GM12878 (cell line): ENCODE results near the gene PRDM8. TPM values are rescaled to one million over a fixed set of nuclear protein-coding genes. Genes with fewer than 3 reads are reported as not detected.

Experiments used
- ATAC-seq: fragments of 200-7000 bp; cut with Tn5 transposase; 3 replicates; pipeline ENCODE4 v1.9.1; 2020; ENCODE audit warnings: mild to moderate bottlenecking, moderate library complexity
- BruUV-seq: library from RNA; stranded (reverse); fragments of 400-500 nt; replicated peaks from 2 replicates; lab custom pipeline; 2021; lab: Mats Ljungman, UMichigan
- CTCF ChIA-PET: fragments of 300-600 bp; sonication (Branson Sonifier 250); formaldehyde crosslinking; extraction: SDS; loops from one replicate; lab custom pipeline; 2021; ENCODE audit warnings: inconsistent platforms; lab: Yijun Ruan, JAX
- POLR2A ChIA-PET: fragments of 350-600 bp; formaldehyde crosslinking; extraction: SDS; loops from one replicate; lab custom pipeline; 2021; ENCODE audit warnings: inconsistent platforms; lab: Charles Lee
- RAD21 ChIA-PET: fragments of 300-600 bp; sonication (Branson Sonifier 250); formaldehyde crosslinking; loops from one replicate; lab custom pipeline; 2023; ENCODE audit warnings: antibody characterized with exemption; ENCODE audit not compliant: unreplicated experiment; lab: Charles Lee
- SMC1A ChIA-PET: fragments of 300-600 bp; sonication (Branson Sonifier 250); formaldehyde crosslinking; loops from one replicate; lab custom pipeline; 2023; ENCODE audit not compliant: unreplicated experiment, uncharacterized antibody; lab: Charles Lee
- DNase-seq: peaks from one replicate; pipeline ENCODE4 v3.0.0-alpha.2; 2011; ENCODE audit warnings: low read depth, low spot score
- FAIRE-seq: peaks from 3 replicates; lab custom pipeline; 2011; peaks lifted over from hg19 to GRCh38; lab: Jason Lieb, UNC
- H2AFZ ChIP-seq: 2 replicates; pipeline ENCODE4 v1.6.0; 2011; ENCODE audit warnings: low read depth, low read length, control low read depth; ENCODE audit not compliant: control insufficient read depth
- H3K27ac ChIP-seq: 2 replicates; pipeline ENCODE4 v1.5.1; 2011; ENCODE audit warnings: control low read depth; ENCODE audit not compliant: control insufficient read depth, insufficient read depth
- H3K27me3 ChIP-seq, 2 experiments: replicated peaks in 1 of 2; 2 replicates each; pipeline versions ENCODE4 v1.6.0 to v1.6.1; 2011; ENCODE audit warnings: low read length in 1 of 2; ENCODE audit not compliant: control insufficient read depth in 2 of 2, insufficient read depth in 2 of 2
- H3K36me3 ChIP-seq, 2 experiments: 2 replicates each; pipeline ENCODE4 v1.5.1; 2011; ENCODE audit warnings: low read length in 1 of 2; ENCODE audit not compliant: control insufficient read depth in 2 of 2, insufficient read depth in 2 of 2
- H3K4me1 ChIP-seq: 2 replicates; pipeline ENCODE4 v1.6.1; 2011; ENCODE audit warnings: mild to moderate bottlenecking, low read length, moderate library complexity, mixed read lengths; ENCODE audit not compliant: control insufficient read depth, insufficient read depth
- H3K4me2 ChIP-seq: 2 replicates; pipeline ENCODE4 v1.6.0; 2011; ENCODE audit warnings: control low read depth; ENCODE audit not compliant: control insufficient read depth, insufficient read depth
- H3K4me3 ChIP-seq: fragments of 200-600 bp; sonication (generic); 2 replicates; pipeline ENCODE4 v1.5.1; 2016
- H3K79me2 ChIP-seq: 2 replicates; pipeline ENCODE4 v1.6.0; 2011; ENCODE audit warnings: low read length; ENCODE audit not compliant: control insufficient read depth, insufficient read depth
- H3K9ac ChIP-seq: 2 replicates; pipeline ENCODE4 v1.8.0; 2011; ENCODE audit warnings: low read length, control low read depth, mixed read lengths; ENCODE audit not compliant: control insufficient read depth, insufficient read depth
- H3K9me3 ChIP-seq: replicated peaks from 3 replicates; pipeline ENCODE4 v1.5.1; 2011; ENCODE audit warnings: mild to moderate bottlenecking, low read length; ENCODE audit not compliant: control insufficient read depth, insufficient read depth
- H4K20me1 ChIP-seq: 2 replicates; pipeline ENCODE4 v1.6.0; 2011; ENCODE audit not compliant: control insufficient read depth, insufficient read depth
- CBX5 ChIP-seq: sonication (generic); IDR thresholded peaks from 2 replicates; pipeline ENCODE4 v1.6.1; 2016; ENCODE audit warnings: low read depth, moderate library complexity, mild to moderate bottlenecking, inconsistent platforms
- CHD2 ChIP-seq: IDR thresholded peaks from 2 replicates; pipeline ENCODE4 v1.6.1; 2011; ENCODE audit warnings: low read depth, low read length, improper control_type of control experiment, borderline replicate concordance
- GATAD2B ChIP-seq: fragments of 450-650 bp; conservative IDR thresholded peaks from 2 replicates; pipeline ENCODE4 v1.6.1; 2017; ENCODE audit warnings: low read depth, mild to moderate bottlenecking, moderate library complexity
- NRF1 ChIP-seq: conservative IDR thresholded peaks from 2 replicates; pipeline ENCODE4 v1.6.1; 2011; ENCODE audit warnings: mild to moderate bottlenecking, low read depth, low read length, improper control_type of control experiment
- RB1 ChIP-seq: fragments of 450-650 bp; formaldehyde crosslinking; IDR thresholded peaks from 2 replicates; pipeline ENCODE4 v1.6.1; 2017; ENCODE audit warnings: mild to moderate bottlenecking, borderline replicate concordance
- SRF ChIP-seq, 2 experiments: IDR thresholded peaks; 2 replicates each; pipeline ENCODE4 v1.6.1; 2011; ENCODE audit warnings: low read depth in 2 of 2, low read length in 2 of 2, mild to moderate bottlenecking in 1 of 2, moderate library complexity in 1 of 2
- TARDBP ChIP-seq: IDR thresholded peaks from 2 replicates; pipeline ENCODE4 v1.6.1; 2016; ENCODE audit warnings: borderline replicate concordance
- WRNIP1 ChIP-seq: IDR thresholded peaks from 2 replicates; pipeline ENCODE4 v1.6.1; 2011; ENCODE audit warnings: low read depth, low read length, improper control_type of control experiment, borderline replicate concordance
- ZNF384 ChIP-seq: IDR thresholded peaks from 2 replicates; pipeline ENCODE4 v1.6.1; 2012; ENCODE audit warnings: low read depth, mild to moderate bottlenecking, low read length, improper control_type of control experiment, borderline replicate concordance
- WGBS: methylation state at CpG from one replicate; pipeline ENCODE4 v1.1.6; 2016; ENCODE audit warnings: low lambda C conversion rate; ENCODE audit not compliant: insufficient replicate concordance, insufficient coverage; ENCODE audit errors: missing lambda C conversion rate; 5-methylcytosine and 5-hydroxymethylcytosine counted together
- in situ Hi-C: fragments of 300-500 bp; cut with MboI; formaldehyde crosslinking; loops from 9 replicates; pipeline ENCODE4 v1.14.3; 2018; ENCODE audit warnings: mixed read lengths
- intact Hi-C: fragments of 100-400 bp; cut with micrococcal nuclease; formaldehyde crosslinking; loops from one replicate; pipeline ENCODE4 v1.14.2; 2022; ENCODE audit not compliant: unreplicated experiment
- polyA plus RNA-seq, 11 experiments: library from polyadenylated mRNA; depleted of rRNA in 4 of 11; unstranded in 6 of 11; stranded (reverse) in 5 of 11; fragments of >200 nt; fragmentation: Nextera tagmentation in 4 of 11; fragmentation: Illumina TruSeq in 1 of 11; extraction: Ambion mirVana in 4 of 11; extraction: Trizol in 1 of 11; gene quantifications; 1 replicate in 1 of 11; 2 replicates in 10 of 11; pipeline versions ENCODE4 v1.2.1 to v1.2.3, GENCODE V29; 2011 to 2016; ENCODE audit warnings: inconsistent platforms in 2 of 11, missing spikeins in 2 of 11, low read depth in 1 of 11
- total RNA-seq, 4 experiments: library from RNA; depleted of rRNA in 3 of 4; stranded (reverse); fragments of >200 nt in 3 of 4; fragmentation: Illumina TruSeq in 1 of 4; extraction: Trizol in 1 of 4; gene quantifications; 2 replicates each; pipeline versions ENCODE4 v1.2.1 to v1.2.3, GENCODE V29; 2013 to 2021
- TF ChIP-seq, protein P1 (sequence below): fragments of 450-650 bp; IDR thresholded peaks from 2 replicates; pipeline ENCODE4 v1.6.1; 2018; ENCODE audit warnings: borderline replicate concordance, mild to moderate bottlenecking; ENCODE audit not compliant: partially characterized antibody
- TF ChIP-seq, protein P2 (sequence below): IDR thresholded peaks from 2 replicates; pipeline ENCODE4 v1.6.1; 2011; ENCODE audit warnings: borderline replicate concordance, low read depth, mild to moderate bottlenecking, moderate library complexity, low read length; ENCODE audit not compliant: insufficient read depth, poor library complexity, severe bottlenecking
- TF ChIP-seq, protein P3 (sequence below): fragments of 450-650 bp; IDR thresholded peaks from 2 replicates; pipeline ENCODE4 v1.6.1; 2016; ENCODE audit warnings: mild to moderate bottlenecking, moderate library complexity, borderline replicate concordance

Gene PRDM8
- total and polyA plus RNA-seq, 10 of the 15 experiments (the other 5 are each of a cell fraction or from before 2014, with no cell fraction given) = 0.09 to 1.6 (median 0.40) TPM

DNA sequence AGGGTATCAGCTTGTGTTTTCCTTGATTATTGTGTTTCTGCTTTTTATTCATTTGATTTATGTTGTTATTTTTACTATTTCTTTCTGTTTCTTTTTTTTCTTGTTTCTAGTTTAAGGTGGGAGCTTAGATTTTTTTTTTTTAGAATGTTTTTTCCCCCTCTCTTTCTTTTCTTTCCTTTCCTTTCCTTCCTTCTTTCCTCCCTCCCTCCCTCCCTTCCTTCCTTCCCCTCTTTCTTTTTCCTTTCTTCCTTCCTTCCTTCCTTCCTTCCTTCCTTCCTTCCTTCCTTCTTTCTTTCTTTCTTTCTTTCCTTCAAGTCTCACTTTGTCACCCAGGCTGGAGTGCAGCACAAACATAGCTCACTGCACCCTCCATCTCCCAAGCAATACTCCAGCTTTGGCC, 31.4 kb upstream of the PRDM8 start (continued):
- TF ChIP-seq, protein P1, sequence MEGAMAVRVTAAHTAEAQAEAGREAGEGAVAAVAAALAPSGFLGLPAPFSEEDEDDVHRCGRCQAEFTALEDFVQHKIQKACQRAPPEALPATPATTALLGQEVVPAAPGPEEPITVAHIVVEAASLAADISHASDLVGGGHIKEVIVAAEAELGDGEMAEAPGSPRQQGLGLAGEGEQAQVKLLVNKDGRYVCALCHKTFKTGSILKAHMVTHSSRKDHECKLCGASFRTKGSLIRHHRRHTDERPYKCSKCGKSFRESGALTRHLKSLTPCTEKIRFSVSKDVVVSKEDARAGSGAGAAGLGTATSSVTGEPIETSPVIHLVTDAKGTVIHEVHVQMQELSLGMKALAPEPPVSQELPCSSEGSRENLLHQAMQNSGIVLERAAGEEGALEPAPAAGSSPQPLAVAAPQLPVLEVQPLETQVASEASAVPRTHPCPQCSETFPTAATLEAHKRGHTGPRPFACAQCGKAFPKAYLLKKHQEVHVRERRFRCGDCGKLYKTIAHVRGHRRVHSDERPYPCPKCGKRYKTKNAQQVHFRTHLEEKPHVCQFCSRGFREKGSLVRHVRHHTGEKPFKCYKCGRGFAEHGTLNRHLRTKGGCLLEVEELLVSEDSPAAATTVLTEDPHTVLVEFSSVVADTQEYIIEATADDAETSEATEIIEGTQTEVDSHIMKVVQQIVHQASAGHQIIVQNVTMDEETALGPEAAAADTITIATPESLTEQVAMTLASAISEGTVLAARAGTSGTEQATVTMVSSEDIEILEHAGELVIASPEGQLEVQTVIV = no peak
- TF ChIP-seq NRF1 (no peak), ZNF384 (no peak)

DNA sequence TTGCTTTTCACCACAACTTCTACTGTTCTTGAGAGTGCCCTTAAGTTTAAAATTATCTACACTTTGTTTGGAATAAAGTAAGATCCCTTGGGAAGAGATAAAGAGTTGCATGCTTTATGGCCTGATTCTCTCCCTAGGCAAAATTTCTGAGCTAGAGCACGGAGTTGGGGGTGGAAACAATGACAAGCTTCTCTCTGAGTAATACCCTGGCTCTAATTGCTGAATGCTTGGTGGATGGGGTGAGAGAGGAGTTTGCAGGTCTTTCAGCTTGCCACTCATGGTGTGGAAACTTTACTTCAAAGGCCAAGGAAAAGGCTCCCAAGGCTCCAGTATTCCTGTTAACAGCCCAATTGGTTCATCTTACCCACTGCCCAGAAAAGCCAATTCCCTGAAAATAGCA, 26.1 kb upstream of the PRDM8 start:
- Histone ChIP-seq H3K27me3 (no peaks in the 10 kb centered on the region), H3K79me2 (no peaks in the 10 kb centered on the region), H3K9me3 (no peaks in the 10 kb centered on the region), H3K9ac (no peak overlapping the region), H3K4me1 (peaks cover 15% of the 10 kb centered on the region), H4K20me1 (no peaks in the 10 kb centered on the region), H3K36me3 (no peaks in the 10 kb centered on the region), H3K4me3 (no peak overlapping the region), H2AFZ (no peak overlapping the region), H3K4me2 (no peak overlapping the region), H3K27ac (no peak overlapping the region)
- 94% methylated on average over 1 of the region's 1 CpG for WGBS
- ChIA-PET POLR2A (interaction anchor here (0.7 kb wide), 1 partner anchor 77 kb away, joined by 4 read pairs; no protein-coding TSS in a partner anchor), RAD21 (interaction anchor here (1.3 to 2.9 kb wide), 5 partner anchors 11 to 45 kb away, joined by 3 to 15 read pairs (median 7); no protein-coding TSS in a partner anchor), SMC1A (interaction anchor here (0.6 to 3.6 kb wide), 8 partner anchors 12 to 1132 kb away, joined by 3 to 55 read pairs (median 3); no protein-coding TSS in a partner anchor), CTCF (interaction anchor here (1.0 to 3.5 kb wide), 5 partner anchors 12 to 1219 kb away, joined by 3 to 41 read pairs (median 10); no protein-coding TSS in a partner anchor)
- intact Hi-C loops (loop anchor here (5.0 kb wide), 1 partner anchor 114 kb away; no protein-coding TSS in a partner anchor), in situ Hi-C loops (no loop called here)
- no peak for TF ChIP-seq CHD2
- TF ChIP-seq RB1 = no peak
- TF ChIP-seq CBX5 = no peak
- no peak for TF ChIP-seq WRNIP1
- no peak for TF ChIP-seq TARDBP
- no peak for TF ChIP-seq GATAD2B
- no peak for TF ChIP-seq SRF (IDR thresholded peaks at IDR 0.05; ENCODE audit: low read depth in 2 of 2, low read length in 2 of 2)
- TF ChIP-seq, protein P2, sequence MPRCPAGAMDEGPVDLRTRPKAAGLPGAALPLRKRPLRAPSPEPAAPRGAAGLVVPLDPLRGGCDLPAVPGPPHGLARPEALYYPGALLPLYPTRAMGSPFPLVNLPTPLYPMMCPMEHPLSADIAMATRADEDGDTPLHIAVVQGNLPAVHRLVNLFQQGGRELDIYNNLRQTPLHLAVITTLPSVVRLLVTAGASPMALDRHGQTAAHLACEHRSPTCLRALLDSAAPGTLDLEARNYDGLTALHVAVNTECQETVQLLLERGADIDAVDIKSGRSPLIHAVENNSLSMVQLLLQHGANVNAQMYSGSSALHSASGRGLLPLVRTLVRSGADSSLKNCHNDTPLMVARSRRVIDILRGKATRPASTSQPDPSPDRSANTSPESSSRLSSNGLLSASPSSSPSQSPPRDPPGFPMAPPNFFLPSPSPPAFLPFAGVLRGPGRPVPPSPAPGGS = no peak
- TF ChIP-seq, protein P3, sequence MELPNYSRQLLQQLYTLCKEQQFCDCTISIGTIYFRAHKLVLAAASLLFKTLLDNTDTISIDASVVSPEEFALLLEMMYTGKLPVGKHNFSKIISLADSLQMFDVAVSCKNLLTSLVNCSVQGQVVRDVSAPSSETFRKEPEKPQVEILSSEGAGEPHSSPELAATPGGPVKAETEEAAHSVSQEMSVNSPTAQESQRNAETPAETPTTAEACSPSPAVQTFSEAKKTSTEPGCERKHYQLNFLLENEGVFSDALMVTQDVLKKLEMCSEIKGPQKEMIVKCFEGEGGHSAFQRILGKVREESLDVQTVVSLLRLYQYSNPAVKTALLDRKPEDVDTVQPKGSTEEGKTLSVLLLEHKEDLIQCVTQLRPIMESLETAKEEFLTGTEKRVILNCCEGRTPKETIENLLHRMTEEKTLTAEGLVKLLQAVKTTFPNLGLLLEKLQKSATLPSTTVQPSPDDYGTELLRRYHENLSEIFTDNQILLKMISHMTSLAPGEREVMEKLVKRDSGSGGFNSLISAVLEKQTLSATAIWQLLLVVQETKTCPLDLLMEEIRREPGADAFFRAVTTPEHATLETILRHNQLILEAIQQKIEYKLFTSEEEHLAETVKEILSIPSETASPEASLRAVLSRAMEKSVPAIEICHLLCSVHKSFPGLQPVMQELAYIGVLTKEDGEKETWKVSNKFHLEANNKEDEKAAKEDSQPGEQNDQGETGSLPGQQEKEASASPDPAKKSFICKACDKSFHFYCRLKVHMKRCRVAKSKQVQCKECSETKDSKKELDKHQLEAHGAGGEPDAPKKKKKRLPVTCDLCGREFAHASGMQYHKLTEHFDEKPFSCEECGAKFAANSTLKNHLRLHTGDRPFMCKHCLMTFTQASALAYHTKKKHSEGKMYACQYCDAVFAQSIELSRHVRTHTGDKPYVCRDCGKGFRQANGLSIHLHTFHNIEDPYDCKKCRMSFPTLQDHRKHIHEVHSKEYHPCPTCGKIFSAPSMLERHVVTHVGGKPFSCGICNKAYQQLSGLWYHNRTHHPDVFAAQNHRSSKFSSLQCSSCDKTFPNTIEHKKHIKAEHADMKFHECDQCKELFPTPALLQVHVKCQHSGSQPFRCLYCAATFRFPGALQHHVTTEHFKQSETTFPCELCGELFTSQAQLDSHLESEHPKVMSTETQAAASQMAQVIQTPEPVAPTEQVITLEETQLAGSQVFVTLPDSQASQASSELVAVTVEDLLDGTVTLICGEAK = no peak
- DNase-seq = no peak
- no peak for ATAC-seq
- no peak for FAIRE-seq
- BruUV-seq = no TSS peak
